ENCODE measurements around the gene XIRP2. TPM values are rescaled to one million over a fixed set of nuclear protein-coding genes. Genes with fewer than 3 reads are reported as not detected.

Gene XIRP2
- total and polyA plus RNA-seq, 2 of the 8 experiments (the other 6 are each of a cell fraction or from before 2014, with no cell fraction given) = 0.11 TPM; not detected in 1

GRCh38 chr2:167018590-167018989 is 130.3 kb downstream of the XIRP2 start (continued):
- TF ChIP-seq CBX5 (IDR thresholded peaks at IDR 0.05; ENCODE audit: low read depth, low read length) (no peak), RNF2 (IDR thresholded peaks at IDR 0.05; ENCODE audit: borderline replicate concordance, low read depth, low read length, missing control alignments, poor library complexity, severe bottlenecking) (no peak)

All from H1 (cell line).